Activated naive CD8-positive, alpha-beta T cell (primary cell): ENCODE data around the gene GPATCH3.

Experiments used
- H3K27ac Mint-ChIP-seq: one replicate; pipeline ENCODE4 v1.8.0; 2021; ENCODE audit warnings: mixed read lengths
- H3K27me3 Mint-ChIP-seq: one replicate; pipeline ENCODE4 v1.8.0; 2021; ENCODE audit warnings: mixed read lengths
- H3K36me3 Mint-ChIP-seq: one replicate; pipeline ENCODE4 v1.8.0; 2021; ENCODE audit warnings: mixed read lengths
- H3K4me1 Mint-ChIP-seq: one replicate; pipeline ENCODE4 v1.8.0; 2021; ENCODE audit warnings: low read depth, mixed read lengths
- H3K4me3 Mint-ChIP-seq: one replicate; pipeline ENCODE4 v1.8.0; 2021; ENCODE audit warnings: mild to moderate bottlenecking, mixed read lengths
- H3K9me3 Mint-ChIP-seq: one replicate; pipeline ENCODE4 v1.8.0; 2021; ENCODE audit warnings: low read depth, mixed read lengths

GPATCH3 gene

DNA sequence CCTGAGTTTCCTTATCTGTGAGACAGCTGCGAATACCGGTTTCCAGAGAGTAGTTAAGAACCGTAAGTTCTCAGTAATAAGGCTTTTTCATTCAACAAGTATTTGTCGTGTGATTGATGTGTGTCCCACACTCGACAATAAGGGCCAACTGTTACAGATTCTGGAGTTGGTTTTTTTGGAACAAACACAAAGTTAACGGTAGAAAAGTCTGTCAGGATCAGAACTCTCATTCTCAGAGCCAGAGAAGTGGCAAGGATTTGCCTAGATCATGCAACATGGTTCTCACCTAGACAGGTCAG lies 22.1 kb upstream of the GPATCH3 start:
- Mint-ChIP-seq H3K27me3 (no peaks in the 10 kb centered on the region), H3K9me3 (no peaks in the 10 kb centered on the region), H3K27ac (peak overlapping the region; percentile 97), H3K4me1 (peaks cover 44% of the 10 kb centered on the region), H3K36me3 (peaks cover 8% of the 10 kb centered on the region), H3K4me3 (peak overlapping the region; percentile 93)

DNA sequence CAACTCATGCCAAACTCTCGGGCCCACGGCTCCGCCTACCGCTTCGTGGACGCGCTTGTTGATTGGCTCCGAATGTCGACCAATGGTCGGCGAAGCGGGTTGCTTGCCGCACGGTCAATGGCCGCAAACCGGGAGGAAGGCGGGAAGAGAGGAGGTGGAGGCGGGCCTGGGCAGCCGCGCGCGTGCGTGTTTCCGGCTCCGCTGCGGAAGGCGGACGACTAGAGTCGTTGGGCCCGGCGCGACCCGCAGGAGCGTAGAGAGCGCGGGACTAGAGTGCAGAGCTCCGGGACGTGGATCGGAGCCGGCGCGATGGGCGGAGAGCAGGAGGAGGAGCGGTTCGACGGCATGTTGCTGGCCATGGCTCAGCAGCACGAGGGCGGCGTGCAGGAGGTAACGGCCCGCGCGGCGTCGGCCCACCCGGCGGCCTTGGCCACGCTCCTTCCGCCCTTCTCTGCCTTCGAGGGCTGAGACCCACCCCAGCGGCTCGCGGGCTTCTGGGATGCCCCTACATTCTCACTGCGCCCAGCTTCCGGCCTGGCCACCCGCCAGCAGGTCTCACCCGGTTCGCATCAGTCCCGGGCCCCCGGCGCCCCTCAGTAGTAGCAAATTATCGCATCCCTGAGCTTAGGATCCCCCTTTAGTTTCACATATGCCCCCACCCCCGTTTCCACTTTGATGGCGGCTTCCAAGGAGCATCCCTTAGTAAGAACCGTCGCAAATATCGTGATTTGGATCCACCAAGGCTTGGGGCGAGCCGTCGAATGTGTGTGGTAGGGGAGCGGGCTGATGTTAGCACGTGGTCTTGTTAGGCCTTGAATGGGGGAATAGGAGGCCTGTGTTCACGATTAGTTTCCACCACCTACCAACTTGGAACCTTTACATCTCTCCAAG lies 21.5 kb upstream of the GPATCH3 start, which contains the start of gene NUDC:
TSS of gene NUDC (plus strand) at position 204 of the 891 bp plus-strand sequence. CDS start at position 310, 106 bp downstream.
- Mint-ChIP-seq H3K27me3 (no peaks in the 10 kb centered on the region), H3K36me3 (peaks cover 6% of the 10 kb centered on the region), H3K4me3 (peak within 1 kb of the TSS; percentile 93), H3K27ac (peak within 1 kb of the TSS; percentile 97), H3K4me1 (peaks cover 41% of the 10 kb centered on the region), H3K9me3 (no peaks in the 10 kb centered on the region)

- peaks cover 38% of the 10 kb centered on the region for H3K4me1 Mint-ChIP-seq
- no peaks in the 10 kb centered on the region for H3K27me3 Mint-ChIP-seq
- peak overlapping the region; percentile 93 for H3K4me3 Mint-ChIP-seq
- no peaks in the 10 kb centered on the region for H3K9me3 Mint-ChIP-seq
- peaks cover 6% of the 10 kb centered on the region for H3K36me3 Mint-ChIP-seq
- H3K27ac Mint-ChIP-seq, result peak overlapping the region; percentile 97
These were observed 20.9 kb upstream of the GPATCH3 start for GRCh38 chr1:26921126-26921539.

DNA sequence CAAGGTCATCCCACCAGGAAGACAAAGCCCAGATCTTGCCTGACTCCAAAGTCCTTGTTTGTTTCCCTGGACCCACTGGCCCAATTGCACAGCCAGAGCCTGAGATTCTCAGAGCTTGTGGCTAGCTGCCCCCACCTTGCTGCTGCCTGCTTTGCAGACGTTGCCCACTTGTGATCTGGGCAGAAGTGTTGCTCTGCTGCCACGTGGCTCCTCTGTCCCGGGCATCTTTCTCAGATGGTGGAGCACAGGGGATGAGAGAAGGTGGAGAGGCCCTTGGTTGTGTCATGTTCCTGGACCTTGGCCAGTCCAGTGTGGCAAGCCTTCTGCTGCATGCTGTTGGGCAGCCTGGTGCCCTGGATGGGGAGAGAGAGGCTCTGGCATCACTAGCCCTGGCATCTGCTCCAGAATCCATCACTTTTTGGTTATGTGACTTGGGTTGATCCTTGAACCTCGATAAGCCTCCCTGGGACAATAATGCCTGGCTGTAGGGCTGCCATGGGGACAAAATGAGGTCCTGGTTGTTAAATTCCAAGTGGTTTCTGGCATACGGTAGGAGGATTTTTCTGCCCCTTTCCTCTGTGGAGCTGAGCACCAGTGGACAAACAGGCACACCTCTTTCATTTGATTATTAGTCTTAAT lies 15.1 kb upstream of the GPATCH3 start:
- no peak overlapping the region for H3K27ac Mint-ChIP-seq
- no peaks in the 10 kb centered on the region for H3K36me3 Mint-ChIP-seq
- no peaks in the 10 kb centered on the region for H3K9me3 Mint-ChIP-seq
- no peaks in the 10 kb centered on the region for H3K27me3 Mint-ChIP-seq
- H3K4me3 Mint-ChIP-seq, result no peak overlapping the region
- peaks cover 3% of the 10 kb centered on the region for H3K4me1 Mint-ChIP-seq

DNA sequence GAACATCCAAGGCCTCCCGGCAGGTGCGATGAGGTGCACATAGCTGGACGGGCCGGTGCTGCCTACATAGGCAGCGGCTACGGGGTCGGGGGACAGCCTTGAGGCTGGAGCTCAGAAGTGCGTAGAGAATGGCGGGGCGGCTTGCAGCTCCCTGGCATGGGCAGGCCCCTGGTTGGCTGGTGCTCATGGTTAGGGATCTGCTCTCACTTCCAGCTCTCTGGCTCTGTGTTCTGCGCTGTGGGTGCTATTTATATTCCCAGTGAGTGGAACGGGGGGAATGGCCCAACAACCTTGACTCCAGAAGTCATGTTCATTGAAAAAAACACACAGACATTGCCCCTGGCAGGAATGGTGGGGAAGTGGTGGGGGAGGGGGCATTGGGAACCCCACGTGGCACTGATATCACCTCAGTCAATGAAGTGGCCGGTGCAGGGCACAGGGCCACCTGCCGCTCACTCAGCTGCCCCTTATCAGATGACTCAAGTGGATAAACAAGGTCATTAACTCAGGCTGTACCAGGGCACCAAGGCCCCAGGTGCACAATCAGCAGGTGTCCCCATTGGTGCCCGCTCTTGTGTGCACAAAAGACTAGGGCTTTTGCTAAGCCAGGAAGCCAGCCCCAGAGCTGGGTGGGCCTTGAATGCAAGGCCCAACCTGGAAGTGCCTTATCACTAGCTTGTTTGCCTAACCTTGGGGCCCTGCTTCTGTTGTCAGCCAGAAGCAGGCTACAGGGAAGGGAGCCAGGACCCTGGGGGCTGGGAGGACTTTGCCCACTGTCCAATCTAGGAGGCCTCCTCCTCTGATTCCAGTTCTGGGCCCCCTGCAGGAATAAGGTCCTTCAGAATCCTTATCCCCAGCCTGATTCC lies 13.7 kb upstream of the GPATCH3 start, which contains the start of gene NR0B2:
TSS of gene NR0B2 (minus strand) at position 222 of the 866 bp plus-strand sequence. CDS start at position 187, 35 bp downstream.
- peaks cover 4% of the 10 kb centered on the region for H3K27me3 Mint-ChIP-seq
- H3K9me3 Mint-ChIP-seq, result no peaks in the 10 kb centered on the region
- no peak within 1 kb of the TSS for H3K4me3 Mint-ChIP-seq
- H3K27ac Mint-ChIP-seq, result no peak within 1 kb of the TSS
- H3K4me1 Mint-ChIP-seq, result no peaks in the 10 kb centered on the region
- no peaks in the 10 kb centered on the region for H3K36me3 Mint-ChIP-seq

DNA sequence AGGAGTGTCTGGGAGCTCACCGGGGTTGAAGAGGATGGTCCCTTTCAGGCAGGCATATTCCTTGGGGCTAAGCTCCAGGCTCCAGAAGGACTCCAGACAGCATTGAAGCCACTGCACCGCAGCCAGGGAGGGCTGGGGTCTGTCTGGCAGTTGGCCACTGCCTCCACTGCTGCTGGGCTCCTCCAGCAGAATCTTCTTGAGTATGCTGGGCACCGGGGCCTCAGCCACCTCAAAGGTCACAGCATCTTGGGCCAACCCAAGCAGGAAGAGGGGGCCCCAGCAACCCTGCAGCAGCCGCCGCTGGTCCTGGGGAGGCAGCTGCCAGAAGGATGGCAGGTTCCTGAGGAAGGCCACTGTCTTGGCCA lies 13.1 kb upstream of the GPATCH3 start:
- Mint-ChIP-seq H3K4me3 (no peak overlapping the region), H3K36me3 (no peaks in the 10 kb centered on the region), H3K4me1 (no peaks in the 10 kb centered on the region), H3K27ac (no peak overlapping the region), H3K9me3 (no peaks in the 10 kb centered on the region), H3K27me3 (peaks cover 4% of the 10 kb centered on the region)

- Mint-ChIP-seq H3K36me3 (no peaks in the 10 kb centered on the region), H3K4me1 (no peaks in the 10 kb centered on the region), H3K27me3 (peaks cover 4% of the 10 kb centered on the region), H3K27ac (no peak overlapping the region), H3K4me3 (no peak overlapping the region), H3K9me3 (no peaks in the 10 kb centered on the region)
These were observed 11.9 kb upstream of the GPATCH3 start for GRCh38 chr1:26912147-26912490.

DNA sequence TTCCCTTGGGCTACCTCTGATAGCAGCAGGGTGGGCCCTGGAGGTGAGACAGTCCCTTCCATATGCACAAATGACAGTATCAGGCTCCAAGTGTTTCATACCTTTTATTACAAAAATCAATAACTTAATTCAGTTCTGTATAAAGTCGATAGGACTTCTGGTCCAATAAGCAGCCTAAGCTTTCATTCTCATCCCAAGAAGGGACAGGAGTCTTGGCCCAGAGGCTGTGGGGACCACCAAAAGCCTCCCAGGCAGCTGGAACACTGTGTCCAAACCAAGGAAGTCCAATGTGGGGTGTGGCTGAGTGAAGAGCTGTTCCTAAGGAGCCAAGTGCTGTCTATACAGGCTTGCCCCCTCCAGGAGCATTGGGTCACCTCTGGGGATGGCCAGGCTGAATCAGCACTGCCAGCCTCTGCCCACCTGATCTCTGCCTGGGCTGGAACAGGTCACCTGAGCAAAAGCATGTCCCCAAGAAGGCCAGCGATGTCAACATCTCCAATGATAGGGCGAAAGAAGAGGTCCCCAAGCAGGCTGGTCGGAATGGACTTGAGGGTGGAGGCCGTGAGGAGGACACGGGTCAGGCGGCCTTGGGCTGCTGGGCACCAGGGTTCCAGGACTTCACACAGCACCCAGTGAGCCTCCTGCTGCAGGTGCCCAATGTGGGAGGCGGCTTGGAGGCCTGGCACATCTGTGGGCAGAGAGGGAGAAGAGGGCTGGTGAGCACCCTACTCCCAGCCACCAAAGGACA lies 11.3 kb upstream of the GPATCH3 start:
- H3K27ac Mint-ChIP-seq, result no peak overlapping the region
- no peaks in the 10 kb centered on the region for H3K4me1 Mint-ChIP-seq
- H3K36me3 Mint-ChIP-seq, result no peaks in the 10 kb centered on the region
- H3K9me3 Mint-ChIP-seq, result no peaks in the 10 kb centered on the region
- peaks cover 4% of the 10 kb centered on the region for H3K27me3 Mint-ChIP-seq
- no peak overlapping the region for H3K4me3 Mint-ChIP-seq

DNA sequence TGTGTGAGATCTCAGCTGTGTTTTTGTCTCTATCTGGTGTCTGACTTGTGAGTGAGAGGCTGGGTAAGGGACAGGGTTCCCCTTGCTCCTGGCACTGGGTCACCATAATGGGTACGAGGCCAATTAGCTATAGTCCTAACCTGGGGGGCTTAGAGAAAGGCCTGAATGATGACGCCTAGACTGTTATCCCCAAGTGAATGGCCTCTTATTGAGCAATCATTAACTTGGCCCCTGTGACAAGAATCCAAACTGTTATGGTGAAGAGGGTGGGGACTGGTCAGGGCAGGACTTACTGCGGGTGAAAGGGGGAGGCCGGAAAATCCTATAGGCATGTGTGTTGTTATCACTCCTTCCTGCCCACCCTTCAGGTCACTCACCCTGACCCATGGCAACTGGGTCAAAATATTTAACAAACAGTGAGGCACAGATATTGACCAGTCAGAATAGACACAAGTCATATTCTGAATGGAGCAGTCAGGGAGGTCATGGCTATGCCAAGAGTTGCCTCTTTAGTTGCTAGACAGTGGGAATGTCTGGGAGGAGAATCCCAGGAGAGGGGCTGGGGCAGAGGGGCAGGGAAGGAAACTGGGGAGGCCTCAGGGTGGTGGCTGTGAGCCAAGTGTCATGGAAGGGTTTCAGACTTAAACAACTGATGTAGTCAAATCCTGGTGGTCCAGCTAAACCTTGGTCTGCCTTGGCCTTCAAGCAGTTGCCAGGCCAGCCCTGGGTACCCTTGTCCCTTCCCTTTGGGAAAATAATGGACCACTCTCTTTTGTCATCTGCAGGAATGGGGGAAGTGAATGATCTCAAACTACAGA lies 10.3 kb upstream of the GPATCH3 start:
- Mint-ChIP-seq H3K4me1 (no peaks in the 10 kb centered on the region), H3K27me3 (peaks cover 4% of the 10 kb centered on the region), H3K9me3 (no peaks in the 10 kb centered on the region), H3K27ac (no peak overlapping the region), H3K36me3 (no peaks in the 10 kb centered on the region), H3K4me3 (no peak overlapping the region)

GRCh38 chr1:26909951-26910342 lies 9.7 kb upstream of the GPATCH3 start:
- Mint-ChIP-seq H3K36me3 (no peaks in the 10 kb centered on the region), H3K4me3 (no peak overlapping the region), H3K4me1 (no peaks in the 10 kb centered on the region), H3K27me3 (peaks cover 4% of the 10 kb centered on the region), H3K27ac (no peak overlapping the region), H3K9me3 (no peaks in the 10 kb centered on the region)

GRCh38 chr1:26907071-26907917 lies 7.0 kb upstream of the GPATCH3 start:
- Mint-ChIP-seq H3K4me1 (no peaks in the 10 kb centered on the region), H3K27me3 (peaks cover 4% of the 10 kb centered on the region), H3K4me3 (no peak overlapping the region), H3K36me3 (no peaks in the 10 kb centered on the region), H3K9me3 (no peaks in the 10 kb centered on the region), H3K27ac (no peak overlapping the region)

- Mint-ChIP-seq H3K36me3 (peaks cover 4% of the 10 kb centered on the region), H3K27me3 (no peaks in the 10 kb centered on the region), H3K4me1 (peaks cover 30% of the 10 kb centered on the region), H3K27ac (peak overlapping the region; percentile 99), H3K9me3 (no peaks in the 10 kb centered on the region), H3K4me3 (peak overlapping the region; percentile 91)
These were observed 696 bp upstream of the GPATCH3 start for GRCh38 chr1:26900815-26901511.

GRCh38 chr1:26897351-26897750 lies 2.9 kb downstream of the GPATCH3 start:
- Mint-ChIP-seq H3K36me3 (peaks cover 6% of the 10 kb centered on the region), H3K4me1 (peaks cover 31% of the 10 kb centered on the region), H3K4me3 (no peak overlapping the region), H3K9me3 (no peaks in the 10 kb centered on the region), H3K27ac (no peak overlapping the region), H3K27me3 (no peaks in the 10 kb centered on the region)
